CD8-positive, alpha-beta memory T cell (primary cell): ENCODE measurements around the gene C1R. TPM values are rescaled to one million over a fixed set of nuclear protein-coding genes. Genes with fewer than 3 reads are reported as not detected.
"Not testable (repeated sequence)": the region's sequence is repeated elsewhere in the genome, so short reads cannot be mapped to it uniquely, and the experiment has no call there.

Source experiments
- CTCF ChIA-PET: fragments of 350-600 bp; sonication (Branson Sonifier 250); formaldehyde crosslinking; loops from one replicate; lab custom pipeline; 2021; ENCODE audit warnings: antibody characterized with exemption; lab: Charles Lee
- POLR2A ChIA-PET: fragments of 350-600 bp; sonication (Branson Sonifier 250); formaldehyde crosslinking; loops from one replicate; lab custom pipeline; 2021; ENCODE audit warnings: antibody characterized with exemption; lab: Charles Lee
- DNase-seq, 5 donors: peaks; one replicate each; pipeline versions ENCODE4 v3.0.0 to v3.0.0-alpha.2; 2020 to 2022; ENCODE audit warnings: mixed read lengths in 1 of 5
- H3K27ac ChIP-seq: one replicate; pipeline ENCODE4 v1.7.0; 2013; ENCODE audit warnings: low read depth, mild to moderate bottlenecking, low read length, moderate library complexity
- H3K27me3 ChIP-seq: 2 replicates; pipeline ENCODE4 v1.7.0; 2013; ENCODE audit warnings: low read length, mild to moderate bottlenecking; ENCODE audit not compliant: insufficient read depth, poor library complexity, severe bottlenecking
- H3K36me3 ChIP-seq: 2 replicates; pipeline ENCODE4 v1.7.0; 2013; ENCODE audit warnings: mild to moderate bottlenecking, low read length, moderate library complexity; ENCODE audit not compliant: insufficient read depth
- H3K4me1 ChIP-seq: 2 replicates; pipeline ENCODE4 v1.7.0; 2013; ENCODE audit warnings: mild to moderate bottlenecking, low read length, moderate library complexity; ENCODE audit not compliant: insufficient read depth
- H3K4me3 ChIP-seq: 2 replicates; pipeline ENCODE4 v1.7.0; 2013; ENCODE audit warnings: mild to moderate bottlenecking, low read length
- H3K9me3 ChIP-seq: 2 replicates; pipeline ENCODE4 v1.7.0; 2013; ENCODE audit warnings: mild to moderate bottlenecking, low read length
- H3K27ac Mint-ChIP-seq, 8 donors: one replicate each; pipeline ENCODE4 v1.8.0; 2020 to 2021; ENCODE audit warnings: mixed read lengths in 8 of 8, mild to moderate bottlenecking in 6 of 8, inconsistent platforms in 3 of 8, moderate library complexity in 3 of 8
- H3K27me3 Mint-ChIP-seq, 2 donors: one replicate each; pipeline ENCODE4 v1.8.0; 2020 to 2021; ENCODE audit warnings: mixed read lengths in 2 of 2, mild to moderate bottlenecking in 1 of 2, moderate library complexity in 1 of 2
- H3K36me3 Mint-ChIP-seq, 3 donors: one replicate each; pipeline ENCODE4 v1.8.0; 2020 to 2021; ENCODE audit warnings: mixed read lengths in 3 of 3, inconsistent platforms in 1 of 3, mild to moderate bottlenecking in 1 of 3
- H3K4me1 Mint-ChIP-seq, 3 donors: one replicate each; pipeline ENCODE4 v1.8.0; 2020 to 2021; ENCODE audit warnings: mixed read lengths in 3 of 3, inconsistent platforms in 1 of 3, mild to moderate bottlenecking in 1 of 3
- H3K4me3 Mint-ChIP-seq, 7 donors: one replicate each; pipeline ENCODE4 v1.8.0; 2020 to 2021; ENCODE audit warnings: mixed read lengths in 7 of 7, mild to moderate bottlenecking in 6 of 7, moderate library complexity in 4 of 7, inconsistent platforms in 2 of 7
- H3K9me3 Mint-ChIP-seq, 5 donors: one replicate each; pipeline ENCODE4 v1.8.0; 2020 to 2022; ENCODE audit warnings: mixed read lengths in 5 of 5, mild to moderate bottlenecking in 3 of 5, moderate library complexity in 2 of 5, inconsistent platforms in 1 of 5
- polyA plus RNA-seq: library from polyadenylated mRNA; unstranded; fragments of 300-500 nt; fragmentation: Illumina TruSeq; gene quantifications from one replicate; pipeline ENCODE4 v1.2.3, GENCODE V29; 2021
- total RNA-seq, 2 experiments: library from RNA; stranded (reverse); gene quantifications; one replicate each; pipeline ENCODE4 v1.2.3, GENCODE V29; 2021

C1R gene
- total and polyA plus RNA-seq, 3 experiments from 2014 or later, result 1.2 to 1.9 (median 1.7) TPM

- no peak overlapping the region for H3K27ac ChIP-seq
- H3K36me3 Mint-ChIP-seq, result no peaks in the 10 kb centered on the region
- H3K4me1 Mint-ChIP-seq, result peaks cover 3 to 9% (median 7%) of the 10 kb centered on the region in 3 donors
- H3K36me3 ChIP-seq, result no peaks in the 10 kb centered on the region
- peak in 1 of 5 donors; percentile 3 for DNase-seq
- no peak overlapping the region for H3K27ac Mint-ChIP-seq
- ChIA-PET POLR2A (no interaction called here), CTCF (interaction anchor here (1.5 to 2.3 kb wide), 2 partner anchors 10 to 118 kb away, joined by 4 to 6 read pairs; no protein-coding TSS in a partner anchor)
- H3K4me3 ChIP-seq, result no peak overlapping the region
- no peak overlapping the region for H3K4me3 Mint-ChIP-seq
- no peaks in the 10 kb centered on the region for H3K9me3 Mint-ChIP-seq
- H3K9me3 ChIP-seq, result no peaks in the 10 kb centered on the region
- peaks cover 10% of the 10 kb centered on the region for H3K4me1 ChIP-seq
- no peaks in the 10 kb centered on the region for H3K27me3 Mint-ChIP-seq
- H3K27me3 ChIP-seq, result no peaks in the 10 kb centered on the region
Observed at GRCh38 chr12:7042842-7043241, 49.4 kb downstream of the C1R start.

GRCh38 chr12:7039403-7039802 lies 52.8 kb downstream of the C1R start:
- CTCF ChIA-PET, result no interaction called here

GRCh38 chr12:7038591-7038990 lies 53.7 kb downstream of the C1R start:
- no peaks in the 10 kb centered on the region for H3K4me1 ChIP-seq
- ChIA-PET POLR2A (no interaction called here), CTCF (no interaction called here)
- H3K9me3 ChIP-seq, result no peaks in the 10 kb centered on the region
- no peaks in the 10 kb centered on the region for H3K27me3 Mint-ChIP-seq
- H3K27ac Mint-ChIP-seq, result peak overlapping the region in 1 of 8 donors; percentile 27
- peaks cover 0 to 6% (median 6%) of the 10 kb centered on the region in 3 donors for H3K4me1 Mint-ChIP-seq
- no peaks in the 10 kb centered on the region for H3K36me3 Mint-ChIP-seq
- DNase-seq, result no peak
- H3K4me3 ChIP-seq, result no peak overlapping the region
- H3K36me3 ChIP-seq, result no peaks in the 10 kb centered on the region
- no peak overlapping the region for H3K27ac ChIP-seq
- H3K4me3 Mint-ChIP-seq, result no peak overlapping the region
- H3K27me3 ChIP-seq, result no peaks in the 10 kb centered on the region
- no peaks in the 10 kb centered on the region for H3K9me3 Mint-ChIP-seq

More at GRCh38 chr12:7039403-7039802, 52.8 kb downstream of the C1R start:
- no peaks in the 10 kb centered on the region for H3K4me1 ChIP-seq
- H3K27me3 ChIP-seq, result no peaks in the 10 kb centered on the region
- no peaks in the 10 kb centered on the region for H3K36me3 ChIP-seq
- no peak overlapping the region for H3K4me3 ChIP-seq
- H3K9me3 ChIP-seq, result no peaks in the 10 kb centered on the region
- Mint-ChIP-seq H3K4me1 (peaks cover 0 to 6% (median 6%) of the 10 kb centered on the region in 3 donors), H3K4me3 (no peak overlapping the region), H3K9me3 (no peaks in the 10 kb centered on the region), H3K36me3 (no peaks in the 10 kb centered on the region), H3K27ac (no peak overlapping the region), H3K27me3 (no peaks in the 10 kb centered on the region)
- POLR2A ChIA-PET, result no interaction called here
- no peak for DNase-seq
- H3K27ac ChIP-seq, result no peak overlapping the region

- H3K27ac ChIP-seq, H3K4me3 ChIP-seq, DNase-seq, H3K4me1 Mint-ChIP-seq, CTCF ChIA-PET, H3K27me3 Mint-ChIP-seq, POLR2A ChIA-PET, H3K4me1 ChIP-seq, H3K36me3 ChIP-seq, H3K9me3 ChIP-seq, H3K36me3 Mint-ChIP-seq, H3K9me3 Mint-ChIP-seq, H3K4me3 Mint-ChIP-seq, H3K27me3 ChIP-seq: not testable (repeated sequence)
- peak overlapping the region in 1 of 8 donors; percentile 73 for H3K27ac Mint-ChIP-seq
Observed at GRCh38 chr12:7037411-7037810, 54.8 kb downstream of the C1R start.

GRCh38 chr12:7035463-7035862 lies 56.8 kb downstream of the C1R start:
- H3K27me3 Mint-ChIP-seq, result peaks cover 0 to 3% of the 10 kb centered on the region in 2 donors
- DNase-seq, result no peak
- no peaks in the 10 kb centered on the region for H3K9me3 Mint-ChIP-seq
- H3K36me3 Mint-ChIP-seq, result no peaks in the 10 kb centered on the region
- H3K4me1 Mint-ChIP-seq, result peaks cover 0 to 6% (median 6%) of the 10 kb centered on the region in 3 donors
- no peaks in the 10 kb centered on the region for H3K27me3 ChIP-seq
- POLR2A ChIA-PET, result no interaction called here
- H3K4me3 Mint-ChIP-seq, result no peak overlapping the region
- H3K9me3 ChIP-seq, result no peaks in the 10 kb centered on the region
- CTCF ChIA-PET, result no interaction called here
- no peak overlapping the region for H3K27ac Mint-ChIP-seq
- H3K27ac ChIP-seq, result no peak overlapping the region
- no peaks in the 10 kb centered on the region for H3K36me3 ChIP-seq
- H3K4me1 ChIP-seq, result no peaks in the 10 kb centered on the region
- no peak overlapping the region for H3K4me3 ChIP-seq

GRCh38 chr12:7034464-7034863 lies 57.8 kb downstream of the C1R start:
- H3K36me3 ChIP-seq, result no peaks in the 10 kb centered on the region
- no peaks in the 10 kb centered on the region for H3K36me3 Mint-ChIP-seq
- no peak overlapping the region for H3K27ac ChIP-seq
- POLR2A ChIA-PET, result no interaction called here
- CTCF ChIA-PET, result no interaction called here
- peak overlapping the region in 1 of 8 donors; percentile 33 for H3K27ac Mint-ChIP-seq
- peaks cover 0 to 3% of the 10 kb centered on the region in 2 donors for H3K27me3 Mint-ChIP-seq
- no peaks in the 10 kb centered on the region for H3K4me1 ChIP-seq
- no peak overlapping the region for H3K4me3 ChIP-seq
- H3K27me3 ChIP-seq, result no peaks in the 10 kb centered on the region
- DNase-seq, result no peak
- no peak overlapping the region for H3K4me3 Mint-ChIP-seq
- H3K9me3 ChIP-seq, result no peaks in the 10 kb centered on the region
- no peaks in the 10 kb centered on the region for H3K9me3 Mint-ChIP-seq
- peaks cover 0 to 6% (median 6%) of the 10 kb centered on the region in 3 donors for H3K4me1 Mint-ChIP-seq

GRCh38 chr12:7032990-7033389 lies 59.3 kb downstream of the C1R start:
- Histone ChIP-seq H3K9me3 (no peaks in the 10 kb centered on the region), H3K27ac (no peak overlapping the region), H3K4me3 (no peak overlapping the region), H3K36me3 (no peaks in the 10 kb centered on the region), H3K27me3 (no peaks in the 10 kb centered on the region), H3K4me1 (no peaks in the 10 kb centered on the region)
- H3K36me3 Mint-ChIP-seq, result no peaks in the 10 kb centered on the region
- DNase-seq, result no peak
- H3K9me3 Mint-ChIP-seq, result no peaks in the 10 kb centered on the region
- no peak overlapping the region for H3K27ac Mint-ChIP-seq
- peaks cover 0 to 3% of the 10 kb centered on the region in 2 donors for H3K27me3 Mint-ChIP-seq
- peaks cover 0 to 6% (median 6%) of the 10 kb centered on the region in 3 donors for H3K4me1 Mint-ChIP-seq
- H3K4me3 Mint-ChIP-seq, result no peak overlapping the region
- POLR2A ChIA-PET, result no interaction called here
- CTCF ChIA-PET, result interaction anchor here (0.9 to 1.8 kb wide), 5 partner anchors 10 to 281 kb away, joined by 3 to 8 read pairs (median 5); partner anchors contain the start of gene LPCAT3

- Mint-ChIP-seq H3K36me3 (no peaks in the 10 kb centered on the region), H3K27ac (no peak overlapping the region), H3K27me3 (peaks cover 0 to 3% of the 10 kb centered on the region in 2 donors), H3K9me3 (no peaks in the 10 kb centered on the region), H3K4me3 (no peak overlapping the region), H3K4me1 (no peaks in the 10 kb centered on the region)
- DNase-seq, result no peak
- Histone ChIP-seq H3K9me3 (no peaks in the 10 kb centered on the region), H3K4me3 (no peak overlapping the region), H3K4me1 (no peaks in the 10 kb centered on the region), H3K27me3 (no peaks in the 10 kb centered on the region), H3K27ac (no peak overlapping the region), H3K36me3 (no peaks in the 10 kb centered on the region)
- ChIA-PET CTCF (interaction anchor here (1.2 kb wide), 1 partner anchor 14 kb away, joined by 3 read pairs; the partner anchor contains the start of gene LPCAT3), POLR2A (no interaction called here)
Observed at GRCh38 chr12:7031306-7031705, 60.9 kb downstream of the C1R start.
